ENCODE measurements around the gene ERRFI1.

- TF ChIP-seq CTCF (conservative IDR thresholded peaks at IDR 0.05; ENCODE audit: low read length), result no peak
- TF ChIP-seq EZH2phosphoT487 (IDR thresholded peaks at IDR 0.05; ENCODE audit: borderline replicate concordance, low read depth, low read length), result no peak
These were observed 39.3 kb upstream of the ERRFI1 start for GRCh38 chr1:8065369-8065768.
